GM10266 (cell line): Measurements from ENCODE around the gene TRMT61B.

Source experiments
- DNase-seq: peaks from one replicate; pipeline ENCODE4 v3.0.0; 2012; ENCODE audit errors: extremely low spot score
- CTCF ChIP-seq: IDR thresholded peaks from 2 replicates; pipeline ENCODE4 v1.5.1; 2012; ENCODE audit warnings: mild to moderate bottlenecking, low read depth; ENCODE audit not compliant: control insufficient read depth, insufficient read depth; ENCODE audit errors: missing control alignments

The TRMT61B gene

DNA sequence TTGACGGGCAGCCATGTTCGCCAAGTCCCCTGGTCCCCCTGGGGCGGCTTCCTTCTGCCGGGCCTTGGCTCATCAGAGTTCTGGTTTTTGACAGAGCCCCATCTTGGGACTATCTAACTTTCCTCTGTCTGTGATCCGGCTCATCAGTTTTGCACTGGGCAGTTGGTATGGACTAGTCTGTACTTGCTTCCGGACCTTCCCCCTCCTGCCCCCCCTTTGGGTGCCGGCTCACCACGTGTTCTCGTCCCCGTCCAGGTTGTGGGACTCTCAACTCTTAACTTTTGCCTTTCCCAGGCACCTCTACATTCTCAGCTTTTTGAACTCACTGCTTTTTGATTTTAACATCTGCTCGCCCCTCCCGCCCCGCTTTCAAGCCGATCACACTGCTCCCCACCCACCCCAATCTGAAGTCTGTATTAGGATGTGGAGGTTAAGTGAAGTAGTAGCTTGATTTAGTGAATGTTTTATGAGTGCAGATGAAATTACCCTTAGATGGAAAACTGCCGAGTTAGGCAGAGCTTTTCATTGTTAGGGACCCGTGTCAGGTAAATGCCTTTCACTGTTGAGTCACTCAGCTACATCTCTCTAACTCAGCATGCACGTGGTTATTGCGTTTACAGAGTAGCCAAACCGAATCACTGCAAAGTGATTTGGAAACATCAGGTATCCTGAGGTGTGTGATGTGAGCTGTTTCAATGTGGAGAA lies 25.2 kb upstream of the TRMT61B start:
- DNase-seq, result peak; percentile 55
- no peak for TF ChIP-seq CTCF

GRCh38 chr2:28894470-28895188 lies 24.5 kb upstream of the TRMT61B start, which contains the start of gene WDR43:
TSS of gene WDR43 (plus strand) at chr2:28894667. CDS start at chr2:28894699, 32 bp downstream.
- DNase-seq, result peak; percentile 97
- TF ChIP-seq CTCF, result no peak

GRCh38 chr2:28893488-28893887 lies 23.4 kb upstream of the TRMT61B start:
- DNase-seq, result no peak
- TF ChIP-seq CTCF, result no peak

- no peak for DNase-seq
- no peak for TF ChIP-seq CTCF
Measured at GRCh38 chr2:28880193-28880592, 10.1 kb upstream of the TRMT61B start.

DNA sequence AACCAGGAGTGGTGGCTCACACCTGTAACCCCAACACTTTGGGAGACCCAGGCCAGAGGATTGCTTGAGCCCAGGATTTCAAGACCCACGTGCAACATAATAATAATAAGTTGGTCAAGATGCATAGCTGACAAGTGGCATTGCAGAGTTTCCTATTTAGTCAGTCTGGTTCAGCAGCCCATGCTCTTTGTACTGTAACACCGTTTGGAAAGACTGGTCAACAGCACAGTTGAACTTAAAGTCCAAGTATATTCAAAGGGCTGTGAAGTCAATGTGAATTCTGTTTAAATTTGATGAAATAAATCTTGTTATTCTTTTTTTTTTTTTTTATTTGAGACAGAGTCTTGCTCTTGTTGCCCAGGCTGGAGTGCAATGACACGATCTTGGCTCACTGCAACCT lies 1.5 kb upstream of the TRMT61B start:
- DNase-seq, result no peak
- no peak for TF ChIP-seq CTCF

- TF ChIP-seq CTCF, result no peak
- DNase-seq, result peak; percentile 32
Measured at GRCh38 chr2:28869494-28870145, 489 bp downstream of the TRMT61B start.
